HepG2 (cell line): ENCODE results near the gene ARL8B. TPM values are rescaled to one million over a fixed set of nuclear protein-coding genes. Genes with fewer than 3 reads are reported as not detected.
A peak's percentile ranks its signal among the peaks of the same experiment; 100 is the strongest.

ENCODE experiments used
- CHD2 ChIP-seq: IDR thresholded peaks from 2 replicates; pipeline ENCODE4 v1.6.1; 2011; ENCODE audit warnings: low read depth, low read length, improper control_type of control experiment
- FOSL2 ChIP-seq: sonication (generic); formaldehyde crosslinking; IDR thresholded peaks from 2 replicates; pipeline ENCODE4 v1.4.0; 2020; ENCODE audit warnings: missing genetic modification reagents
- HMGA1 ChIP-seq: sonication (generic); formaldehyde crosslinking; conservative IDR thresholded peaks from 2 replicates; pipeline ENCODE4 v1.4.0; 2020; ENCODE audit warnings: missing genetic modification reagents
- KAT8 ChIP-seq: IDR thresholded peaks from 2 replicates; pipeline ENCODE4 v1.6.1; 2016; ENCODE audit warnings: missing genetic modification reagents, missing compliant biosample characterization
- REL ChIP-seq: sonication (generic); formaldehyde crosslinking; conservative IDR thresholded peaks from 2 replicates; pipeline ENCODE4 v1.8.0; 2022; ENCODE audit warnings: mild to moderate bottlenecking, missing genetic modification reagents, moderate library complexity
- SMC3 ChIP-seq: IDR thresholded peaks from 2 replicates; pipeline ENCODE4 v1.6.1; 2011; ENCODE audit warnings: low read length, improper control_type of control experiment
- TAF15 ChIP-seq: fragments of 200-400 bp; formaldehyde crosslinking; IDR thresholded peaks from one replicate; pipeline ENCODE4 v1.6.1; 2018; ENCODE audit warnings: mild to moderate bottlenecking, low read depth, low read length; ENCODE audit not compliant: poor library complexity, severe bottlenecking
- YEATS2 ChIP-seq: sonication (generic); formaldehyde crosslinking; IDR thresholded peaks from 2 replicates; pipeline ENCODE4 v1.4.0; 2020; ENCODE audit warnings: missing genetic modification reagents, borderline replicate concordance
- ZBTB3 ChIP-seq: sonication (generic); formaldehyde crosslinking; IDR thresholded peaks from 2 replicates; pipeline ENCODE4 v1.4.0; 2020; ENCODE audit warnings: low read depth, mild to moderate bottlenecking, moderate library complexity, missing genetic modification reagents, borderline replicate concordance
- ZEB1 ChIP-seq: IDR thresholded peaks from 2 replicates; pipeline ENCODE4 v1.6.1; 2012; ENCODE audit warnings: mild to moderate bottlenecking, low read depth, inconsistent platforms; ENCODE audit not compliant: insufficient replicate concordance
- ZFP37 ChIP-seq: sonication (generic); formaldehyde crosslinking; IDR thresholded peaks from 2 replicates; pipeline ENCODE4 v1.4.0; 2020; ENCODE audit warnings: missing genetic modification reagents, borderline replicate concordance
- ZMYM2 ChIP-seq: sonication (generic); formaldehyde crosslinking; IDR thresholded peaks from 2 replicates; pipeline ENCODE4 v1.8.0; 2022; ENCODE audit warnings: mild to moderate bottlenecking, missing genetic modification reagents
- ZNF335 ChIP-seq: sonication (generic); formaldehyde crosslinking; IDR thresholded peaks from 2 replicates; pipeline ENCODE4 v1.4.0; 2020; ENCODE audit warnings: missing genetic modification reagents
- ZNF747 ChIP-seq: sonication (generic); formaldehyde crosslinking; IDR thresholded peaks from 2 replicates; pipeline ENCODE4 v1.8.1; 2023; ENCODE audit warnings: missing genetic modification reagents, mild to moderate bottlenecking, borderline replicate concordance
- ZNF83 ChIP-seq: sonication (generic); formaldehyde crosslinking; IDR thresholded peaks from 2 replicates; pipeline ENCODE4 v1.4.0; 2020; ENCODE audit warnings: missing genetic modification reagents, mild to moderate bottlenecking, borderline replicate concordance
- polyA plus RNA-seq, 8 experiments: library from polyadenylated mRNA; depleted of rRNA in 3 of 8; stranded (reverse) in 7 of 8; unstranded in 1 of 8; fragments of >200 nt; fragmentation: Illumina TruSeq in 4 of 8; extraction: Trizol in 4 of 8; gene quantifications; 2 replicates each; pipeline versions ENCODE4 v1.2.1 to v1.2.3, GENCODE V29; 2011 to 2016; ENCODE audit warnings: low read depth in 4 of 8, missing spikeins in 1 of 8, mixed read lengths in 1 of 8; ENCODE audit not compliant: insufficient read depth in 1 of 8
- total RNA-seq, 5 experiments: library from RNA; depleted of rRNA; stranded (reverse); fragments of >200 nt; fragmentation: Illumina TruSeq; extraction: Trizol; gene quantifications; 2 replicates each; pipeline ENCODE4 v1.2.3, GENCODE V29; 2016; ENCODE audit warnings: low read depth in 1 of 5
- TF ChIP-seq, protein P1 (sequence below): sonication (generic); formaldehyde crosslinking; IDR thresholded peaks from 2 replicates; pipeline ENCODE4 v1.4.0; 2020; ENCODE audit warnings: missing genetic modification reagents, low read depth, mild to moderate bottlenecking, borderline replicate concordance
- TF ChIP-seq, protein P2 (sequence below): sonication (generic); formaldehyde crosslinking; IDR thresholded peaks from 2 replicates; pipeline ENCODE4 v1.5.1; 2020; ENCODE audit warnings: missing genetic modification reagents, mild to moderate bottlenecking, borderline replicate concordance
- TF ChIP-seq, protein P3 (sequence below): sonication (generic); formaldehyde crosslinking; IDR thresholded peaks from 2 replicates; pipeline ENCODE4 v1.5.0; 2020; ENCODE audit warnings: mild to moderate bottlenecking, missing genetic modification reagents
- TF ChIP-seq, protein P4 (sequence below): sonication (generic); formaldehyde crosslinking; IDR thresholded peaks from 2 replicates; pipeline ENCODE4 v1.4.0; 2020; ENCODE audit warnings: low read depth, mild to moderate bottlenecking, missing genetic modification reagents
- TF ChIP-seq, protein P5 (sequence below): sonication (generic); formaldehyde crosslinking; IDR thresholded peaks from 2 replicates; pipeline ENCODE4 v1.4.0; 2020; ENCODE audit warnings: missing genetic modification reagents, borderline replicate concordance

Gene ARL8B
- total and polyA plus RNA-seq, 2 of the 13 experiments (the other 11 are each of a cell fraction or from before 2014, with no cell fraction given), result 23.5 to 30.4 TPM

DNA sequence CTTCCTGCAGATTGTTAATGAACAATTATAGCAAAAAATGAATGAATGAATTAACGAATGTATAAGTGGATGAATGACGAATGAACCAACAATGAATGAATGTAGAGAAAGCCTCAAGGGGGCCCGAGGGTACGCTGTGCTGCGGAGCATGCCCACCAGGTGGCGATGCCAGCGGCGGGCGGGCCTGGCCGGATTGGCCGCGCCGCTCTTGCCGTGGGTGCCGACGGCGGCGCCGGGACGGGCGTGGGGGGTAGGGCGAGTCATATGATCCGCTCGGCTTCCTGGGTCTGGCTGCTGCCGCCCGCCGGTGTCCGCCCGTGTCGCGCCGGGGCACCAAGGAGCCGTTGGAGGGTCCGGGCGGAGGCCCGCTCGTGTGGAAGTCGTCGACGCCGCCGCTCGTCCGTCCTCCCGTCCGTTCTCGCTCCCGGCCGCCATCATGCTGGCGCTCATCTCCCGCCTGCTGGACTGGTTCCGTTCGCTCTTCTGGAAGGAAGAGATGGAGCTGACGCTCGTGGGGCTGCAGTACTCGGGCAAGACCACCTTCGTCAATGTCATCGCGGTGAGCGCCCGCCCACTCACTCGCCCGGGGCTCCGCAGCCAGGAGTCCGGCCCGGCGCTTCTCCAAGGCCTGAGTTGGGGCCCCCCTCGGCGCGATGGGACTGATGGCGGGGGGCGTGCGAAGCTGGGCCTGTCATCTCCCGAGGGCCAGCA is at the start of gene ARL8B (continued):
- TF ChIP-seq ZNF335, result no peak
- TF ChIP-seq, protein P1, sequence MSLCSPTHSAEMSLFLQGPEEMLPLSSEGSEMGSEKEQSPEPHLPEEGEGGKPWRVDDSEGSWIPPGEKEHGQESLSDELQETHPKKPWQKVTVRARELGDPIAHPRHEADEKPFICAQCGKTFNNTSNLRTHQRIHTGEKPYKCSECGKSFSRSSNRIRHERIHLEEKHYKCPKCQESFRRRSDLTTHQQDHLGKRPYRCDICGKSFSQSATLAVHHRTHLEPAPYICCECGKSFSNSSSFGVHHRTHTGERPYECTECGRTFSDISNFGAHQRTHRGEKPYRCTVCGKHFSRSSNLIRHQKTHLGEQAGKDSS, result peak; percentile 57; the same call in 1 of the 2 replicates
- TF ChIP-seq, protein P2, sequence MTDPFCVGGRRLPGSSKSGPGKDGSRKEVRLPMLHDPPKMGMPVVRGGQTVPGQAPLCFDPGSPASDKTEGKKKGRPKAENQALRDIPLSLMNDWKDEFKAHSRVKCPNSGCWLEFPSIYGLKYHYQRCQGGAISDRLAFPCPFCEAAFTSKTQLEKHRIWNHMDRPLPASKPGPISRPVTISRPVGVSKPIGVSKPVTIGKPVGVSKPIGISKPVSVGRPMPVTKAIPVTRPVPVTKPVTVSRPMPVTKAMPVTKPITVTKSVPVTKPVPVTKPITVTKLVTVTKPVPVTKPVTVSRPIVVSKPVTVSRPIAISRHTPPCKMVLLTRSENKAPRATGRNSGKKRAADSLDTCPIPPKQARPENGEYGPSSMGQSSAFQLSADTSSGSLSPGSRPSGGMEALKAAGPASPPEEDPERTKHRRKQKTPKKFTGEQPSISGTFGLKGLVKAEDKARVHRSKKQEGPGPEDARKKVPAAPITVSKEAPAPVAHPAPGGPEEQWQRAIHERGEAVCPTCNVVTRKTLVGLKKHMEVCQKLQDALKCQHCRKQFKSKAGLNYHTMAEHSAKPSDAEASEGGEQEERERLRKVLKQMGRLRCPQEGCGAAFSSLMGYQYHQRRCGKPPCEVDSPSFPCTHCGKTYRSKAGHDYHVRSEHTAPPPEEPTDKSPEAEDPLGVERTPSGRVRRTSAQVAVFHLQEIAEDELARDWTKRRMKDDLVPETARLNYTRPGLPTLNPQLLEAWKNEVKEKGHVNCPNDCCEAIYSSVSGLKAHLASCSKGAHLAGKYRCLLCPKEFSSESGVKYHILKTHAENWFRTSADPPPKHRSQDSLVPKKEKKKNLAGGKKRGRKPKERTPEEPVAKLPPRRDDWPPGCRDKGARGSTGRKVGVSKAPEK, result no peak
- TF ChIP-seq YEATS2 (CRISPR knock-in tag), result peak; percentile 96
- TF ChIP-seq HMGA1 (CRISPR knock-in tag), result no peak
- no peak for TF ChIP-seq ZMYM2
- no peak for TF ChIP-seq ZFP37 (CRISPR knock-in tag)
- no peak for TF ChIP-seq ZNF83
- TF ChIP-seq ZBTB3 (CRISPR knock-in tag), result no peak
- peak; percentile 58; the same call in 1 of the 2 replicates for TF ChIP-seq FOSL2 (CRISPR knock-in tag)
- TF ChIP-seq REL (CRISPR knock-in tag), result peak; percentile 72; the same call in 1 of the 2 replicates
- TF ChIP-seq, protein P3, sequence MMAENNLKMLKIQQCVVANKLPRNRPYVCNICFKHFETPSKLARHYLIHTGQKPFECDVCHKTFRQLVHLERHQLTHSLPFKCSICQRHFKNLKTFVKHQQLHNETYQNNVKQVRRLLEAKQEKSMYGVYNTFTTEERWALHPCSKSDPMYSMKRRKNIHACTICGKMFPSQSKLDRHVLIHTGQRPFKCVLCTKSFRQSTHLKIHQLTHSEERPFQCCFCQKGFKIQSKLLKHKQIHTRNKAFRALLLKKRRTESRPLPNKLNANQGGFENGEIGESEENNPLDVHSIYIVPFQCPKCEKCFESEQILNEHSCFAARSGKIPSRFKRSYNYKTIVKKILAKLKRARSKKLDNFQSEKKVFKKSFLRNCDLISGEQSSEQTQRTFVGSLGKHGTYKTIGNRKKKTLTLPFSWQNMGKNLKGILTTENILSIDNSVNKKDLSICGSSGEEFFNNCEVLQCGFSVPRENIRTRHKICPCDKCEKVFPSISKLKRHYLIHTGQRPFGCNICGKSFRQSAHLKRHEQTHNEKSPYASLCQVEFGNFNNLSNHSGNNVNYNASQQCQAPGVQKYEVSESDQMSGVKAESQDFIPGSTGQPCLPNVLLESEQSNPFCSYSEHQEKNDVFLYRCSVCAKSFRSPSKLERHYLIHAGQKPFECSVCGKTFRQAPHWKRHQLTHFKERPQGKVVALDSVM (CRISPR knock-in tag), result no peak; the same call in 1 of the 2 replicates
- TF ChIP-seq SMC3, result peak; percentile 36; the same call in 1 of the 2 replicates
- TF ChIP-seq ZEB1, result no peak
- TF ChIP-seq, protein P4, sequence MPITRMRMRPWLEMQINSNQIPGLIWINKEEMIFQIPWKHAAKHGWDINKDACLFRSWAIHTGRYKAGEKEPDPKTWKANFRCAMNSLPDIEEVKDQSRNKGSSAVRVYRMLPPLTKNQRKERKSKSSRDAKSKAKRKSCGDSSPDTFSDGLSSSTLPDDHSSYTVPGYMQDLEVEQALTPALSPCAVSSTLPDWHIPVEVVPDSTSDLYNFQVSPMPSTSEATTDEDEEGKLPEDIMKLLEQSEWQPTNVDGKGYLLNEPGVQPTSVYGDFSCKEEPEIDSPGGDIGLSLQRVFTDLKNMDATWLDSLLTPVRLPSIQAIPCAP (CRISPR knock-in tag), result no peak
- TF ChIP-seq TAF15, result no peak
- peak; percentile 86 for TF ChIP-seq ZNF747 (CRISPR knock-in tag)
- TF ChIP-seq CHD2, result no peak
- TF ChIP-seq, protein P5, sequence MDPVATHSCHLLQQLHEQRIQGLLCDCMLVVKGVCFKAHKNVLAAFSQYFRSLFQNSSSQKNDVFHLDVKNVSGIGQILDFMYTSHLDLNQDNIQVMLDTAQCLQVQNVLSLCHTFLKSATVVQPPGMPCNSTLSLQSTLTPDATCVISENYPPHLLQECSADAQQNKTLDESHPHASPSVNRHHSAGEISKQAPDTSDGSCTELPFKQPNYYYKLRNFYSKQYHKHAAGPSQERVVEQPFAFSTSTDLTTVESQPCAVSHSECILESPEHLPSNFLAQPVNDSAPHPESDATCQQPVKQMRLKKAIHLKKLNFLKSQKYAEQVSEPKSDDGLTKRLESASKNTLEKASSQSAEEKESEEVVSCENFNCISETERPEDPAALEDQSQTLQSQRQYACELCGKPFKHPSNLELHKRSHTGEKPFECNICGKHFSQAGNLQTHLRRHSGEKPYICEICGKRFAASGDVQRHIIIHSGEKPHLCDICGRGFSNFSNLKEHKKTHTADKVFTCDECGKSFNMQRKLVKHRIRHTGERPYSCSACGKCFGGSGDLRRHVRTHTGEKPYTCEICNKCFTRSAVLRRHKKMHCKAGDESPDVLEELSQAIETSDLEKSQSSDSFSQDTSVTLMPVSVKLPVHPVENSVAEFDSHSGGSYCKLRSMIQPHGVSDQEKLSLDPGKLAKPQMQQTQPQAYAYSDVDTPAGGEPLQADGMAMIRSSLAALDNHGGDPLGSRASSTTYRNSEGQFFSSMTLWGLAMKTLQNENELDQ (CRISPR knock-in tag), result no peak
- peak; percentile 95 for TF ChIP-seq KAT8
